Lower lobe of right lung (tissue), 2 donors: Measurements from ENCODE around the gene ISG15. TPM values are rescaled to one million over a fixed set of nuclear protein-coding genes. Genes with fewer than 3 reads are reported as not detected.
A peak's percentile ranks its signal among the peaks of the same experiment; 100 is the strongest.
"Not testable (repeated sequence)": the region's sequence is repeated elsewhere in the genome, so short reads cannot be mapped to it uniquely, and the experiment has no call there.

ENCODE experiments used
- ATAC-seq, 2 donors: fragments of 200-7000 bp; cut with Tn5 transposase; one replicate each; pipeline ENCODE4 v1.9.1; 2020 to 2022; ENCODE audit warnings: mild to moderate bottlenecking in 2 of 2, moderate library complexity in 2 of 2
- DNase-seq: peaks from one replicate; pipeline ENCODE4 v3.0.0-alpha.2; 2020
- H3K27ac ChIP-seq: fragments of 200-600 bp; one replicate; pipeline ENCODE4 v1.8.0; 2022
- H3K27me3 ChIP-seq: fragments of 200-600 bp; one replicate; pipeline ENCODE4 v1.8.0; 2022; ENCODE audit warnings: low read depth
- H3K36me3 ChIP-seq: fragments of 200-600 bp; one replicate; pipeline ENCODE4 v1.8.0; 2022; ENCODE audit warnings: mild to moderate bottlenecking
- H3K4me1 ChIP-seq: fragments of 200-600 bp; one replicate; pipeline ENCODE4 v1.8.0; 2022
- H3K4me3 ChIP-seq: fragments of 200-600 bp; one replicate; pipeline ENCODE4 v1.8.0; 2022; ENCODE audit warnings: mild to moderate bottlenecking
- H3K9me3 ChIP-seq: fragments of 200-600 bp; one replicate; pipeline ENCODE4 v1.8.0; 2022
- intact Hi-C: fragments of 100-400 bp; cut with DNase I; formaldehyde crosslinking; loops from one replicate; pipeline ENCODE4 v1.11.0; 2022
- total RNA-seq: library from RNA; stranded (reverse); fragmentation: NEBNext Ultra II Directional; extraction: Animal tissue kit (Norgen Biotek cat#: 25700); gene quantifications from one replicate; pipeline ENCODE4 v1.2.1, GENCODE V29; 2021
- TF ChIP-seq, protein P1 (sequence below): fragments of 200-600 bp; IDR thresholded peaks from one replicate; pipeline ENCODE4 v1.8.0; 2022; ENCODE audit warnings: antibody characterized with exemption, mild to moderate bottlenecking
- donor health status: DM: no; HTN: yes; CAD: no; lungs with severe emphysema.

ISG15 gene
- total RNA-seq, 1 donor from 2014 or later: 76.9 TPM

DNA sequence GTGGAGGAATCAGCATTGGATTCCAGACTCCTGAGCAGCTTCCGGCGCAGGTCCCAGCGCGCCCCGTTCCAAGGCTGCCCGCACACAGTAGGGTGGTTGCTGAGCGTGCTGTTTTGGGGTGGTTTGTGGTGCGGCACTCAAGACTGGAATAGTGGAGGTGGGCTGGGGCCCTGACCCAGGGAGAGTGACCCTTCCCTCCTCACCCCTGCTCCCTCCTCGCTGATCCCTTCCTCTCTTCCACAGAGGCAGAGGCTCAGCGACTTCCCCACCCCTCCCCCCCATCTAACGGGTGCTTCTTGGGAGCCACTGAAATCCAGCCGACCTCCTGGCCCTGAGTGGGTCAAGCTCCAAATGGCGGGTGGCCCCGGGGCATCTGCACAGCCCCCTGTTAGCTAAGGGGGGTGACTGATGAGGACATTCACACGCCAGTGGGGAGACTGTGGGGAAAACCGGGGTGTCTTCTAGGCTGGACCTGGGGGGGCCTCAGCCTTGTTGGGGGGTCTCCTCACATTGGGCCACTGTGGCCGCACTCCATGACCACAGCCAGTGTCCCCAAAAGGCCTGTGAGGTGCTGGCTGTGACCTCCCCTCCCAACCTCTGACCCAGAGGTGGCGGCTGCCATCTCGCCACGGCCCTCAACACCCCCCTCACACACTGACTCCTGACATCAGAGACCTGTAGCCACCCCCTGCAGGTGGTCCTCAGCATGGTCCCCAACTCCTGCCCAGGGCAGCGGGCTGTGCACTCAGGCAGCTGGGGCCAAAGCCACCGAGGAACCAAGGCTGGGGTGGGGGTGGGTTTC lies 9.5 kb upstream of the ISG15 start:
- H3K27me3 ChIP-seq: peaks cover 33% of the 10 kb centered on the region
- peaks cover 43% of the 10 kb centered on the region for H3K4me1 ChIP-seq
- DNase-seq: no peak
- ATAC-seq: no peak
- intact Hi-C loops: no loop called here
- no peak overlapping the region for H3K27ac ChIP-seq
- no peak overlapping the region for H3K4me3 ChIP-seq
- H3K36me3 ChIP-seq: no peaks in the 10 kb centered on the region
- TF ChIP-seq, protein P1, sequence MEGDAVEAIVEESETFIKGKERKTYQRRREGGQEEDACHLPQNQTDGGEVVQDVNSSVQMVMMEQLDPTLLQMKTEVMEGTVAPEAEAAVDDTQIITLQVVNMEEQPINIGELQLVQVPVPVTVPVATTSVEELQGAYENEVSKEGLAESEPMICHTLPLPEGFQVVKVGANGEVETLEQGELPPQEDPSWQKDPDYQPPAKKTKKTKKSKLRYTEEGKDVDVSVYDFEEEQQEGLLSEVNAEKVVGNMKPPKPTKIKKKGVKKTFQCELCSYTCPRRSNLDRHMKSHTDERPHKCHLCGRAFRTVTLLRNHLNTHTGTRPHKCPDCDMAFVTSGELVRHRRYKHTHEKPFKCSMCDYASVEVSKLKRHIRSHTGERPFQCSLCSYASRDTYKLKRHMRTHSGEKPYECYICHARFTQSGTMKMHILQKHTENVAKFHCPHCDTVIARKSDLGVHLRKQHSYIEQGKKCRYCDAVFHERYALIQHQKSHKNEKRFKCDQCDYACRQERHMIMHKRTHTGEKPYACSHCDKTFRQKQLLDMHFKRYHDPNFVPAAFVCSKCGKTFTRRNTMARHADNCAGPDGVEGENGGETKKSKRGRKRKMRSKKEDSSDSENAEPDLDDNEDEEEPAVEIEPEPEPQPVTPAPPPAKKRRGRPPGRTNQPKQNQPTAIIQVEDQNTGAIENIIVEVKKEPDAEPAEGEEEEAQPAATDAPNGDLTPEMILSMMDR: no peak
- H3K9me3 ChIP-seq: no peaks in the 10 kb centered on the region

- Histone ChIP-seq H3K4me3 (no peak overlapping the region), H3K27ac (no peak overlapping the region), H3K27me3 (peaks cover 28% of the 10 kb centered on the region), H3K36me3 (no peaks in the 10 kb centered on the region), H3K4me1 (peaks cover 40% of the 10 kb centered on the region), H3K9me3 (no peaks in the 10 kb centered on the region)
- ATAC-seq (no peak), DNase-seq (no peak)
- TF ChIP-seq, protein P1: no peak
- intact Hi-C loops: no loop called here
Measured at GRCh38 chr1:1004420-1004779, 8.9 kb upstream of the ISG15 start.

DNA sequence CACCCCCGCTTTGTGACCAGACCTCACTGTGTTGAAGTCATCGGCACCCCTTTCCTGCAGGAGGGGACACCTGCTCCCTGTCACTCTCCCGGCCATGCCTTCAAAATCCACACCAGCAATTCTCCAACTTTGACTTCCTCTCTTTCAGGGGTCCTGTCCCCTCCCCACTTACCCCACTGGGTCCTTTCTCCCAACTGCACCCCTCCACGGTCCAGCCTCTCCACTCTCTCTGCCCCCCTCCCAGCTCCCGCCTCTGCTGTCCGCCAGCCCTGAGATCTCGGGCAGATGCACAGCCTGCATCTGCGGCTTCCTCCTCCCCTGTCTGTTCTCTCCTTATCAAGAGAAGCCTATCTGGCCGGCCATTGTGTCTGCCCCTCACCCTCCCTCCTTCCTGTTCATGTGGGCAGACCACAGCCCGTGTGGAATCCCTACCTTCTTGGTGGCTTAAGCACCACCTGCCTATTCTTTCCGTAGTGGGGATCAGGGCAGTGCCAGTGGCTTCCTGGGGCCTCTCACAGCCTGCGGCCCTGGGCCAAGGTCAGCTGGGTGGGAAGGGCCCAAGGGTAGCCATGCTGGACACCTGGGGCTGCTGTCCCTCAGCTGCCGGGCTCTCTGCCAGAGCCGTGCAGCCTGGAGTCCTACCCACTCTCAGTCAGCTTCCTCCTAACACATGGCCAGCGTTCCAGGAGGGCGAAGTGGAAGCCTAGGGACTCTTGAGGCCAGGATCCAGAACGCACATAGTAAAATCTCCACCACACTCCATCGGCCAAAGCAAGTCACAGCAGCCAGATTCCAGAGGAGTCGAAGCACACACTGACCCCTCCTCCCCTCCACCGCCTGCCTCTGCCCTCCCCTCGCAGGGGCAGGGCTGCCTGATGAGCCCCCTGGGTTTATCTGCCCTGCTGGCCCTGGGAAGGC lies 8.3 kb upstream of the ISG15 start:
- TF ChIP-seq, protein P1: no peak
- Histone ChIP-seq H3K27ac (no peak overlapping the region), H3K36me3 (no peaks in the 10 kb centered on the region), H3K9me3 (no peaks in the 10 kb centered on the region), H3K27me3 (peaks cover 24% of the 10 kb centered on the region), H3K4me3 (no peak overlapping the region), H3K4me1 (peaks cover 37% of the 10 kb centered on the region)
- peak; percentile 71 for DNase-seq
- intact Hi-C loops: no loop called here
- peak; percentile 45 to 60 for ATAC-seq

DNA sequence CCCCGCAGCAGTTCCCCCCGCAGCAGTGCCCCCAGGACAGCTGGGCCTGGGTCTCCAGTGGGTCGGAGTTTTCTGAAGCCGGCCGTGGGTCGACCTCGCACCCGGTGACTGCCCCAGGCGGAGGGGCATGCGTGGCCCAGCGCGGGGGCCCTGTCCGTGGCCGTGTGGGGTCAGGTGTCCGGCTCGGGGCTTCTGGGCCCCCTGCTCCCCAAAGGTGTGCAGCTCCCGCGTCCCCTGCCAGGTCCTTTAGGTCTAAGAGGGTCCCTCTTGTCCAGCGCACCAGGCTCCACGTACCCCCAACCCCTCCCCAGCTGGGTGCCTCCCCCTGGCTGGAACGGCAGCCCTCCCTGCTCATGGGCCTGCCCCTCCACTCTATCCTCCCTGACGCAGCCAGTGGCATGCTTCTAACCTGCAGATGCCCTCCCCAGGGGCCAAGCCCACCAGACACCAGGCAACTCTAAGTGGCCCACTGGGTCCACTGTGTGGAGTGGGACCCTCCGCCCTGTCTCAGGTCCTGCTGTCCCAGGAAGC lies 7.5 kb upstream of the ISG15 start:
- Histone ChIP-seq H3K36me3 (no peaks in the 10 kb centered on the region), H3K4me1 (peaks cover 31% of the 10 kb centered on the region), H3K27me3 (peaks cover 16% of the 10 kb centered on the region), H3K9me3 (no peaks in the 10 kb centered on the region), H3K27ac (no peak overlapping the region), H3K4me3 (no peak overlapping the region)
- ATAC-seq (no peak), DNase-seq (no peak)
- TF ChIP-seq, protein P1: no peak
- intact Hi-C loops: no loop called here

DNA sequence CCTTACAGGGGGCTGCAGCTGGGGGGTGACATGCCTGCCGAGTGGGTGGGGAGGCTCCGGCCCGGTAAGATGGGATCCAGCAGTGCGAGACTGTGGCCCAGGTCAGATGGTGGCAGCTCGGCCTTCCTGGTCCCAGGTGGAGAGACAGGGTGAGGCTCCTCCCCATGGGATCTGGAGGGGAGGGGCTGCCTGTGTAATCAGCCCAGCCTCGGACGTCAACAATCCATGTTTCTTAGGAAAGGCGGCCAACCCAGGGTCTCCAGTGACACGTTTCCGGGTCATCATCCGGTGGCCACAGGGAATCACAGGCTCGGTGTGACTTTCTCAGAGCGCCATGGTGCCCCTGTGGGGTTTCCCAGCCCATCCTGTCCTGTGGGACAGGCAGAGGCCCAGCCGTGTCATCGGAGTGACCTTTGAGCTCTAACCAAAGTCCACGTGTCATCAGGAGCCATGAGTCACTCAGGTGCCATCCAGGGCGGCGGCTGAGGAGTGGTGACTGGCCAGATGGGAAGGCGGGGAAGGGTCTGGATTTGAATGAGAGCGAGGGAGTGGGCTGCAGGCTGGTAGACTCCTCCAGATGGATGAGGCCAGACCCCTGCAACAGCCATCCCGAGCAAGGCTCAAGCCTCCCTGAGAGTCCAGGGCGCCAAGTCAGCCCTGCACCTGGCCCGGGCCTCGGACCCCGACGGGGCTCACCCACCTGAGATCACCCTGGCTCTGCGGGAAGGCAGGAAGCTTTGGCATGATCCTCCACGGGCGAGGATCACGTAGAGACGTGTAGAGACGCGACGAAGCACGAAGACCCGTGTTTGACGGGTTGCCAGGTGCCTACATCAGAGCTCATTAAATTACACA lies 6.8 kb upstream of the ISG15 start:
- H3K27me3 ChIP-seq: peaks cover 10% of the 10 kb centered on the region
- no peak for ATAC-seq
- no peak overlapping the region for H3K4me3 ChIP-seq
- intact Hi-C loops: no loop called here
- H3K9me3 ChIP-seq: no peaks in the 10 kb centered on the region
- H3K27ac ChIP-seq: no peak overlapping the region
- TF ChIP-seq, protein P1: no peak
- H3K4me1 ChIP-seq: peaks cover 24% of the 10 kb centered on the region
- no peaks in the 10 kb centered on the region for H3K36me3 ChIP-seq
- peak; percentile 44 for DNase-seq

- ATAC-seq, H3K36me3 ChIP-seq, H3K27ac ChIP-seq, H3K9me3 ChIP-seq, DNase-seq, H3K4me3 ChIP-seq, H3K27me3 ChIP-seq, intact Hi-C loops: not testable (repeated sequence)
- peaks cover 30% of the 10 kb centered on the region for H3K4me1 ChIP-seq
Measured at GRCh38 chr1:1010131-1010530, 3.2 kb upstream of the ISG15 start.
